Ramos (cell line): ENCODE results near the gene PHF19.

Source experiments
- in situ Hi-C: fragments of 300-500 bp; cut with MboI; formaldehyde crosslinking; loops from one replicate; pipeline ENCODE4 v1.14.3; 2022; ENCODE audit warnings: low sequenced_read_pairs; ENCODE audit not compliant: unreplicated experiment

Gene PHF19

GRCh38 chr9:120876842-120877240 is at the start of gene PHF19:
PHF19 (minus strand) TSS chr9:120877188; CDS start chr9:120874741, 2,447 bp downstream.
- in situ Hi-C loops, result loop anchor here (10.0 to 25.0 kb wide), 2 partner anchors 198 to 1060 kb away; partner anchors contain the start of gene CNTRL

- in situ Hi-C loops, result no loop called here
These were observed 49.5 kb upstream of the PHF19 start, which contains the start of gene TRAF1 for GRCh38 chr9:120926397-120926928. TRAF1 (minus strand) TSS chr9:120926796; CDS start chr9:120926075, 721 bp downstream.

GRCh38 chr9:120925535-120926396 is 48.8 kb upstream of the PHF19 start:
- in situ Hi-C loops, result no loop called here

GRCh38 chr9:120924698-120925534 is 47.9 kb upstream of the PHF19 start:
- in situ Hi-C loops, result no loop called here

- in situ Hi-C loops, result no loop called here
These were observed 46.8 kb upstream of the PHF19 start for GRCh38 chr9:120923620-120924328.

GRCh38 chr9:120922404-120923195 is 45.6 kb upstream of the PHF19 start:
- in situ Hi-C loops, result no loop called here

GRCh38 chr9:120921661-120922181 is 44.7 kb upstream of the PHF19 start:
- in situ Hi-C loops, result no loop called here

- in situ Hi-C loops, result no loop called here
These were observed 43.8 kb upstream of the PHF19 start for GRCh38 chr9:120920806-120921178.

GRCh38 chr9:120919843-120920805 is 43.1 kb upstream of the PHF19 start:
- in situ Hi-C loops, result no loop called here

GRCh38 chr9:120918931-120919842 is 42.2 kb upstream of the PHF19 start:
- in situ Hi-C loops, result no loop called here

GRCh38 chr9:120917929-120918762 is 41.2 kb upstream of the PHF19 start:
- in situ Hi-C loops, result no loop called here

GRCh38 chr9:120916991-120917880 is 40.2 kb upstream of the PHF19 start:
- in situ Hi-C loops, result no loop called here

GRCh38 chr9:120916588-120916987 is 39.6 kb upstream of the PHF19 start:
- in situ Hi-C loops, result no loop called here

GRCh38 chr9:120915854-120916470 is 39.0 kb upstream of the PHF19 start:
- in situ Hi-C loops, result no loop called here

- in situ Hi-C loops, result no loop called here
These were observed 38.0 kb upstream of the PHF19 start for GRCh38 chr9:120914953-120915352.
